ENCODE results near the gene INTS11.

INTS11 gene

DNA sequence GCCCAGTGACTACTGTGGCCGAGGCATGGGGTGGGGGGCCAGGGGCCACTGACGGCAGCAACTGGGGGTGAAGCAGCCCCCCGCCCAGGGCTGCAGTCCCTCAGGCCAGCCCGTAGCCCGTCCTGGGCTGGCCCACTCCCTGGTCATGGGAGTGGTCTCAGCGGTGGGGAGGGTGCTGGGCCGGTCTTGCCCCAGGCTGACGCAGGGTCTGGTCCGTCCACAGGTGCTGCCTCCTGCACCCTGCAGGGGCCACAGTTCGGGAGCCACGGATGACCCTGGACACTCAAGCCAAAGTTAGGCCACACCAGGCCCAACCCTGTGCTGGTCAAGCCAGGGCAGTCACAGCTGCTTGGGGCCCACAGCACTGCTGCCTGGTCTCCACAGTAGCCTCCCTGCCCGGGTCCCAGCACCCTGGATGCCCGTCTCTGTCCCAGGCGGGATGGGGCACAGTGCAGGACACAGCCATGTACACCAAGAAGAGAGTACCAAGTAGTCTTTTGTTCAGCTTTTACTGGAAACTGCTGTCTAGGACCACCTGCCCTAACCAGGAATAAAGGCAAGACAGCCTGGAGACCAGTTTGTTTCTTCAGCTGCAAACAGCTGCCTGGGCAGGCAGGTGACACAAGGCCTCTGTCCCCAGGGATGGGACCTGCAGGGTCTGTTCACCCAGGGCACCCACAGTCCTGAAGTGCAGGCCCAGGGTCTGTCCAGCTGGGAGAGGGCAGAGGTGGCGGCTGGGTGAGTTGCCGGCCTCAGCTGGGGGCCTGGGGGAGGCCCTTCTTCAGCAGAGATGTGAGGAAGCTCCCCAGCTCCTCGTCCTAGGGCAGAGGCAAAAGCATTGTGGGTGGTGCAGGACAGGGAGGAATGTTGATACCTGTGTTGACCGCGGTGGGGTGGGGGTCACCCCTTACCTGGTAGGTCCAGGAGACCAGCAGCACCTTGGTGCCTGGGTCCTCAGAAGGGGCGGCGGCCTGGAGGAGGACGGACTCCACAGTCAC, 13.1 kb downstream of the INTS11 start:
- DNase-seq = no peak

DNA sequence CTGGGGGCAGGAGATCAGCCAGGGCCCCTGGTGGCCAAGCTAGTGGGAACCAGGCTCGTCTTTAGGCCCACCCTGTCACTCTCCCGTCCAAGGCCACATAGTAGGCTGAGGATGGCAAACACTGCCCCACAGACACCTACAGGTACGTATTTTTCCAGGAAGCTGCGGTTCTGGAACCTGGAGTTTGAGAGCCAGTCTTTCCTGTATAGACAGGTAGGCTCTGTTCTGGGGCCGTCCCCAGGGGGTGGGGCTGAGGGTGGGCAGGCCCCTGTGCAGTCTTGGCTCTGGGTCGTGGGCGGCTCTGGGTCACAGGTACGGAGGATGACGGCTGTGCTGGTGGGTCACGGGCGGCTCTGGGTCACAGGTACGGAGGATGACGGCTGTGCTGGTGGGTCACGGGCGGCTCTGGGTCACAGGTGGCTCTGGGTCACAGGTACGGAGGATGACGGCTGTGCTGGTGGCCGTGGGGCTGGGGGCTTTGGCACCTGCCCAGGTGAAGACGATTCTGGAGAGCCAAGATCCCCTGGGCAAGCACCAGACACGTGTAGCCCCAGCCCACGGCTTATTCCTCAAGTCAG, 13.9 kb downstream of the INTS11 start:
- DNase-seq = no peak

DNA sequence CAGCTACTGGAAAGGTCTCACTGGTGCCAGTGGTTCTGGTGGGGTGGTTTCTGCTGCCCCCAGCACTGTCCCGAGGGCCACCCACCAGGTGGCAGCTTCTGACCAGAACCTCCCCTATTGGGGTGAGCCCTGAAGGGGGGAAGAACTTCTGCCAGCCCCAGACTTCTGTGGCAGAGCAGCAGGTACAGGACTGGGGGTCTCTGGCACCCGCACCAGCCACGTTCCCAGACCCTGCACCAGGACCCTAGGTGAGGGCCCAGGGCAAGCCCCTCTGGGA, 14.4 kb downstream of the INTS11 start:
- DNase-seq = no peak

DNA sequence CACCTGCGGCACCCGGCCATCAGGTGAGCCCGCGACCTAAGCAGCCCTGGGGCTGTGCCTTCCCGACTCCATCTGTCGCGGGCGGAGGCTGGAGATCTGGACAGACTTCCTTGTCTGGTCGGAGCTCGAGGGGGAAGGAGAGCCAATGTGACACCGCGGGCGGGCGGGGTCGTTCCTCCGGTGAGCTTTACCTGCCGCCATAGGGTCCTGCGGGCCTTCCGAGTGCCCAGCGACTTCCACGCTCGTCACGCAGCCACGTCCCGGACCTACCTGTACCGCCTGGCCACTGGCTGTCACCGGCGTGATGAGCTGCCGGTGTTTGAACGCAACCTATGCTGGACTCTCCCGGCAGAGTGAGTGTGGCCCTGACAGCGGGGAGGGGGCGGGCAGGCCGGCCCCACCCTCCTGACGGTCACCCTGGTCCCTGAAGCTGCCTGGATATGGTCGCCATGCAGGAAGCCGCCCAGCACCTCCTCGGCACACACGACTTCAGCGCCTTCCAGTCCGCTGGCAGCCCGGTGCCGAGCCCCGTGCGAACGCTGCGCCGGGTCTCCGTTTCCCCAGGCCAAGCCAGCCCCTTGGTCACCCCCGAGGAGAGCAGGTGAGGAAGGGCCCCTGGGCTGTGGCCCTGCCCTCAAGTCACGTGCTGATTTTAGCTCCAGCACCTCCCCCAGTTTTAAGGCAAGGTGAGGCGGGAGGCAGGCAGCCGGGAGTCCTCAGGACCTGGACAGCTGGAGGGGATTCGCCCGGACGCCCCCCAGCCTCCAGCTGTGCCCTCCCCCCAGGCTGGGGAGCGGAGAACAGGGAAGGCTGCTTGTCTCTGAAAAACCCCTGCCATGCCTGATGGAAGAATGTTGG, 15.0 kb downstream of the INTS11 start:
- DNase-seq = no peak

DNA sequence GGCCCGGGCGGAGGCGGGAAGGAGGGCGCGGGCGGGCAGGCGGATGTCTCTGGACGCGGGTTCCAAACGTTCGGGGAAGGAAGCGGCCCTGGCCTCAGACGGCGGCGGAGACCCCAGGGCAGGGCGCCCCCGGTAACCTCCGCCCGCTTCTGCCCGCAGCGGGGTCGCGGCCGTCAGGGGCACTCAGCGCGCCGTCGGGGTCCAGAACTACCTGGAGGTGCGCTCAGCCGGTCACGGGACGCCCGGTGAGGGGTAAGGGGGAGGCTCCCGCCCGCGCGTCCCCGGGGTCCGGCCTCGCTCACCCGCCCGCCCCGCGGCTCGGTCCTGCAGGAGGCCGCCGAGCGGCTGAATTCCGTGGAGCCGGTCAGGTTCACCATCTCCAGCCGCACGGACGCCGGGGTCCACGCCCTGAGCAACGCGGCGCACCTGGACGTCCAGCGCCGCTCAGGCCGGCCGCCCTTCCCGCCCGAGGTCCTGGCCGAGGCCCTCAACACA, 15.7 kb downstream of the INTS11 start:
- peak; percentile 40 for DNase-seq

DNA sequence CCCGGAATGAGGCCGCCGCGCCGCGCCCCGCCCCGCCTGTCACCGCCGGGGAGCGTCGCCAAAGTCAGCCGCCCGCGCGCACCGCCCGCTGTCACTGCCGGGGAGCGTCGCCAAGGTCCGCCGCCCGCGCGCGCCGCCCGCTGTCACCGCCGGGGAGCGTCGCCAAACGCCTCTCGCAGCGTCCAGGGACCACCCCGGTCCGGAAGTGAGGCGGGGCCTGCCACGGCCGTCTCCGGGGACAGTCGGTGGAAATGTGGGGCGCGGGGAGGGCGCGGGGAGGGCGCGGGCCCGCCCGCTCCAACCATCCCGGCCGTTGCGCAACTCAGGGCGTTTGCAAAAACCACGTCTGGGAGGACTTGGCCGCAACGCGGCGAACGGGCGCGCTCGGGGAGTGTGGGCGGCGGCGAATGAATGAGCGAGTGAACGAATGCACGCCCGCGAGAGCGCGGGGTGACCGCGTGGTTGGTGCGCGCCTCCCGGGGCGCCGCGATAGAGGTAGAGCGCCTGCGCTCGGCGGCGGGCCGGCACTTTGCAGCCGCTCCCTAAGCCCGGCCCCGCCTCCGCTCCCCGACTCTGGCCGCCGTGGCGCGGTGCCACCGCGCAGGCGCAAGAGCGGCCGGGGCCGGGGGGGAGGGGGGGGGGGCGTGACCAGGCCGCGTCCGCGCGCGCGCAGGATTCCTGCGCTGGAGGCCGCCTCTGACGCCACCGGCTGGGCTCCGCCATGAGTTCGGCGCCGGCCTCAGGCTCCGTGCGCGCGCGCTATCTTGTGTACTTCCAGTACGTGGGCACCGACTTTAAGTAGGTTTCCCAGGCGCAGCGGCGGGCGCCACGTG, 16.3 kb downstream of the INTS11 start, which contains the start of the genes ACAP3 and PUSL1:
Gene ACAP3, minus strand, starts transcription at position 8 of the 833 bp plus-strand sequence. CDS start 115 bp downstream, outside the sequence.
Gene PUSL1, plus strand, starts transcription at position 675 of the 833 bp plus-strand sequence. Its CDS starts 47 bp downstream, at position 722.
- DNase-seq = peak; percentile 78

DNA sequence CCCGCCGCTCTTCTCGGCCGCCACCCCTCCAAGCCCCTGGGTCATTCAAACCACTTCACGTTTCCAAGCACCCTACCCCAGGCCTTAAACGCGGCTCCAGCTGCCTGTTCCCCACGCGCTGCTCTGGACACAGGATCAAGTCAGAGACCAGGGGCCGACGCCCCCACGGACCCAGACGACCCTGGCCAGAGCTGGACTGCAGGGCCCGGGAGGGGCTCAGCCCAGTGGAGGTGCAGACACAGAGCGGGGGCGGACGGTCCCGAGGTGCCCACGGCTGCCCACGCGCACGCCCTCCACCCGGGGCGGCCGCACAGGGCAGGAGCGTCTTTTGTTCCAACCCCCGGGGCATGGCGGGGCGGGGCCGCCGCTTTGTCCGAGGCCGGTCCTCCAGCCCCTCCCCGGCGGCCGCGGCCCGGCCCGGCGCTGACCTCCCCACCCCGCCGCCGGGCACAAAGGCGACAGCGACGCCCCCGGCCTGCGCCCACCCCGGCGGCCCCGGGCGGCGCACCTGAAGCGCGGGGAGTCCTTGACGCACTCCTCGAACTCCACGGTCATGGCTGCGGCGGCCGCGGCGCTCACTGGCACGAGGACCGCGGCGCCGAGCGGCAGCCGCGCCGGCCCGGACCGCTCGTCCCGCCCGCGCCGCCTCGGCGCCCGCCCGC, 17.1 kb downstream of the INTS11 start:
- DNase-seq = peak; percentile 37

DNA sequence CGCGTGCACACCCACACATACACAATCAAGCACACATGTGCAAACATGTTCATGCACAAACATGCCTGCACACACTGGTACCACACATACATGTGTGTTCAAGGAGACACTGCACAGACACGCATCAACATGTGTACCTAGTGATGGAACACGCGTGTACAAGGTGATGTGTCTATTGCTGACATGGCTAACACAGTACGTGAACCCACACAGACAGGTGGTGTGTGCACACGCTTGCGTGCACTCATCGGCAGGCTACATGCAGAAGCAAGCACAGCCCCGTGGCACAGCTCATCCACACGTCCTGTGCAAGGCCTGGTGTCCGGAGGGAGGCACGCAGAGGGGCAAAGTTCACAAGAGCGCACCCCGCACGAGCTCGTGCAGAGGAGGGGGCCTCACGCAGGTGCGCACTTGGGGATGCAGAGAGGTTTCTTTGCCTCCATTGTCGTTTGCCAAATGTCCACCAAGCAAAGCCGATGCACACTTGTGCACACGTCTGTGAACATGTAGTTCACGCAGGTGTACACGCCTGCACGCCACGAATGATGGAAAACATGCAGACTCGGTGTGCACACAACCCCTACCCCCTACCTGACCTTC, 17.7 kb downstream of the INTS11 start:
- no peak for DNase-seq

DNA sequence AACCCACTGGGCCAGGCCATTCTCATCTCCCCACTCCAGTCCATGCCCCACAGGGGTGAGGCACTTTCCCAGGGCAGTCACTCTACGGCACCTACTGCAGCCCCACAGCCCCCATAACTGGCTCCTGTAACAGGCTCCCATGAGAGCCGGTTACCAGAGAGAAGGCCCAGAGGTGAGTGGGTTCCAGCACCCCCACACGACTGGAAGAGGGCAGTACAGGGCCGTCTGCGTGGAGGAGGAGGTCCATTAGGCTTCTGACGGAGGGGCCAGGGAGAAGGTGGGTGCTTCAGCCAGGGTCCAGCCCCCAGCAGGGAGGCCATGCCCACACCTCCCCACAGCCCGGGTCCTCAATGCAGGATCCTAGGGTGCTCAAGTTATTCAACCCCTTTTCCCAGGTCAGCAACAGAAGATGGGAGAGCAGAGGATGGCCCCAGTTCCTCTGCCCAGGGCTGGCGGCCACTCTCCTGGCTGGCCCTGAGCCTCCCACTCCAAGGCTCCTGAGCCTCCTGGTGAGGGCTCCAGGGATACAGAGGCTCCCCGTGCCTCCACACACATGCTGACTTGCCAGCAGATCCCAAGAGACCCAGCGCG, 18.3 kb downstream of the INTS11 start:
- DNase-seq = no peak

DNA sequence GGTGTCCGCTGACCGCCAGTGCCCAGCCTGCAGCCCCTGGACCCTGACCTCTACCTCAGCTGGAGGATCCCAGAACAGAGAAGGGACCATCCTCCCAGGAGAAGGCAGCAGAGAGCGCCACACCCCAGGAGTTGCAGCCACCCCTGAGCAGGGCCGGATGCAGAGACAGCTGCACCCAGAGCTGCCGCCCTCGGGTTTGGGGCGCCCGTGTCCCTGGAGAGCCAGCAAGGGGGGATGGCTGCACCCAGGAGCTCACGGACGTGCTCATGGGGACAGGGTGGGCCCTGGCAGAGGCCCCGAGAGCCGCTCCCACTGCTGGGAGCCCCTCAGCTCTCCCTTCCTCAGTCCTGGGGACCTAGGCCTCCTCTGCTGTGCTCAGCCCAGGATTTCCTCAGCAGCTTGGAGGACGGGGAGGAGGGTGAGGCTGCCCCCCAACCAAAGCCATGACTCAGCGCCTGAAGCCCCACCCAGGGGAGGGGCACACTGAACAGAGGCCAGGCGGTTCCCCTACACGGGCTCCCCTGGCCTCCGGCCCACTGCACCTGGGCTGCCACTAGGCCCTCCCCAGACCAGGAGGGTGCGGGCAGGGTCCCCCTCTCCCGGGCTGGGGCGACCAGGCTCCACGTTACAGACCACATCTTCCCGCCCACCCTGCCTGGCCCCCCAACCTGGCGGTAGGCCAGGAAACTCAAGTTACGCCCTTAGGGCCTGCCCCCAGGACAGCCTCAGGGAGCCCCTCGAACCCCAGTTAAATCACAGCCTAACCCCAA, 19.0 kb downstream of the INTS11 start:
- no peak for DNase-seq

DNA sequence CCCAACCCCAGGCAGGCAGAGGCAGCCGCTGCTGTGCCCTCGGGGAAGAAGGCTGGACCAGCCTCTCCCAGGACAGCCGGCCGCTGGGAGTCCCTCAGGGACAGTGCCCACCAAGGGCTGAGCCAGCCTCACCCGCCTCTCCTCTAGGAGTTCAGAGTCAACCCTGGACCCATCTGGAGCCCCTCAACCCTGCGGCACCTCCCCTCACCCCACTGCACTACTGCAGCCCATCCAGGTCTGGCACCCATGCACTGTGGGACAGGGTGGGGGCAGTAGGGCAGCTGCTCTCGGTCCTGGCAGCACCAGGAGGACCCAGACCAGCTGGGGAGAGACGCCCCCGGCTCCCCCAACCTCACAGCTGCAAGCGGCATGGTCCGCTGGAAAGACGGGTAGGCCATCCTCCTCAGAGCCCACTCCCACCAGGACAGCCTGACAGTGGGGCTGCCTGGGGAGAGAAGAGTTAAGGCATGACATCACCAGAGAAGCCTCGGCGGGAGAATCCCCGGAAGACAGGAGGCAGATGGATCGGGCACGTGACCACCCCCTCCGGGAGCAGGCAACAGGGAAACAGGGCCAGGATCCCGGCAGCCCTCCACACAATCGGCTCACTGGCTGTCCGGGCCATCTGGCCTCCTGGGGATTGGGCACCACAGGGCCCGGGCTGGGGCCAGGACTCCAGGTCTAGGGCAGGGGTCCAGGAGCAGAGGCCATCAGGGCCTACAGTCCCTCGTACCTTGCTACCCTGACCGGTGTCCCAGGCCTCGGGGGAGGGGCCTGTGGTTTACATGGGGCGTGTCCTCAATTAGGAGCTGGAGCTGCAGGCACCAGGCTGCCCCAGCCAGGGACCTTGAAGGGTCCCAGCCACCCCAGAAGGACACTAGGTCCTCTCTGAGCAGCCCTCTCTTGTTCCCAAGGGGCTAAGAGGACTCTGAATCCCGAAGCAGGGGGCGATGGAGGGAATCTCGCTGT, 19.8 kb downstream of the INTS11 start:
- peak; percentile 57 for DNase-seq

DNA sequence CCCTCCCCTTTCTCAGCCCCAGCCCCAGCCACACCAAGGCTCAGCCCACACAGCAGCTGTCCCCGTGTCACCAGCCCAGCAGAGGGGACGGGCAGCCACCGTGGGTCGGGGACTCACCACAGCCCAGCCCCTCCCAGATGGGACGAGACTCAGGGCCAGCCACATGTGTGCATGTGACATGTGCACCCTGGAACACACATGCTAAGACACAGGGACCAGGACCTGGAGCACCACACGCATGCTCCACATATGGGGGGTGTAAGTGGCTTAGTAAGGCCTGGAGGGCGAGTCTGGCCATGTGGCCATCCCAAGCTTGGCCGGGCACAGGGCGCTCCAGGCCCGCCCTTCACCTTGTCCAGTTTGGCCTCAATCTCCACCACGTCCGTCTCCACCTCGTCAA, 20.7 kb downstream of the INTS11 start:
- no peak for DNase-seq

DNA sequence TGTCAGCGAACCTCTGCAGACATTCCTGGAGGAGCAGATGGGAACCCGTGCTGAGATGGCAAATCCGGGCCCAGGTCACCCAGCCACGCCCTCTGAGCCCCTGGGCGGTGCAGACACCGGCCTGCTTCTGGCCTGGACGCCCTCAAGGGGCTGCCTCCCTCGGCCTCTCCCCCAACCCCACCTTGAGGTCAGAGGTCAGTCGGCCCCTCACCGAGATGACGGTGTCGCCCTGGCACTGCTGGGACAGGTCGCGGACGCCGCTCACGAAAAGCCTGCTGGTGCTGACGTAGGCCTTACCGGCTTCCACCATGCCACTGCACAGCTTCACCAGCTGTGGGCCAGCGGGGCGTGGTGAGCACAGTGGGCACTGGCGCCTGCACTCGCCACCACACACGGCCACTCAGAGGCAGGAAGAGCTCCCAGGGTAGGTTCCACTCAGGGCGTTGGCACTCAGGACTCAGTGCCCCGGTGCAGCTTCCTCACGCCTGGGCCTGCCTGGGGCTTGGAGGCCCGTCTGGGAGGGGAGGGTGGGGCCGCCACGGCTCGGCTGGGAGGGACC, 21.4 kb downstream of the INTS11 start:
- no peak for DNase-seq

DNA sequence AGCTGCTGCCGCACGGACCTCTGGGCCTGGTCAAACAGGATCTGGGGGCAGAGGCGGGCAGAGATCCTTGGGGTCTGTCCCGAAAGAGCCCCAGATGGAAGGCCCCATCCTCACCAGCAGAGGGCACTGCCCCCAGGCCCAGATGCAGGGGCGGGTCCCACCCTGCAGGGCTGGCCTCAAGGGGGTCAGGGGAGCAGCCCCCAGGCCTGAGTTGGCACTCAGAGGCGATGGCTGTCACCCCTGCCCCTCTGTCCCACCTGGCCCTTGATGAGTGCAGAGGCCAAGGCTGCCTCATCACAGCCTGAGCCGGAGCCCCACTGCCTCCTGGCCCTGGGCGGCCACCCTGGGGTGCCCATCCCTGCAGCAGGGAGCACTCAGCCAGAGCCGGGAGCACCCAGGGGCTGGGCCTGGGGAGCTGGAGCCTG, 22.4 kb downstream of the INTS11 start:
- no peak for DNase-seq

DNA sequence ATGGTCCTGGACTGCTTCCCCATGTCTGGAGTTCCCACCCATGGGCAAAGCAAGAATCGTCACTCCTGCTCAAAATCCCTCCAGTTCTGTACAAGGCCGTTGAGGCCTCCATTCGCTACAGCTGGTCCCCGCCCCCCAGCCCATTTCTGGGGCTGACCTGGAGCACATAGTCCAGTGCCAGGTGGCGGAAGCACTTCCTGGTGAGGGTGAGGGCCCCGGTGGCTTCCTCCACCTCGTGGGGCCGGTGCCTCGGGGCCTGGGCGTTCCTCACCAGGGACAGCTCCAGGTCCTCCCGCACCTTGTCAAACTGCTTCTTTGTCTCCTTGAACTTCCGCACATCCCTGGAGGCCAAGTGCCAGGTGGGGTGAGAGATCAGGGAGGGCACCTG, 24.1 kb downstream of the INTS11 start:
- DNase-seq = no peak

DNA sequence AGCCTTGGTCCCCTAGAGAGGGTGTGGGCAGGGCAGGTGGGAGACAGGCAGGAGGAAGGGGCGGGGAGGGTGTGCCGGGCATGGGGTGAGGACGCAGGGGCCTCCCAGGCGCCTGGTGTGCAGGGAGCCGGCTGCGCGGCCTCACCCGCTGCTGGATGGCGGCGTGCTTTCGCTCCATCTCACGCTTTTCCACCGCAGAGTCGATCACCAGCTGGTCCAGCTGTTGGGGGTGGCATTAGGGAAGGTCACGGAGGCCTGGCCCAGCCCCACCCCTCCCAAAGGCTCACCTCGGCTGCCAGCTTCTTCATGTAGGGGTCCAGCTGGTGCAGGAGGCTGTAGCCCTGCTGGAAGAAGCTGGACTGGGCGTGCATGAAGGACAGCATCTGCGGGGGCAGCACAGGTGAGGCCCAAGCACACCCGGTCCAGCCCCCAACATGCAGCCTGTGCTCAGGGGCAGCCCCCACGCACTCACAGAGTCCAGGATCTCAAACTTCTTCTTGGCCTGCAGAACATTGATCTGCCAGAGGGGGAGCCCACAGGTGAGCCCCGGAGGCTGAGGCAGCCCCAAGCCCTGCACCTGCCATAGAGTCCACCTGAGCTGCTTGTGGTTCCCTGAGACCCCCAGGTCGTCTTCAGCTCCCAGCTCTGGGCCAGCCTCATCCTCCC, 24.6 kb downstream of the INTS11 start:
- no peak for DNase-seq

DNA sequence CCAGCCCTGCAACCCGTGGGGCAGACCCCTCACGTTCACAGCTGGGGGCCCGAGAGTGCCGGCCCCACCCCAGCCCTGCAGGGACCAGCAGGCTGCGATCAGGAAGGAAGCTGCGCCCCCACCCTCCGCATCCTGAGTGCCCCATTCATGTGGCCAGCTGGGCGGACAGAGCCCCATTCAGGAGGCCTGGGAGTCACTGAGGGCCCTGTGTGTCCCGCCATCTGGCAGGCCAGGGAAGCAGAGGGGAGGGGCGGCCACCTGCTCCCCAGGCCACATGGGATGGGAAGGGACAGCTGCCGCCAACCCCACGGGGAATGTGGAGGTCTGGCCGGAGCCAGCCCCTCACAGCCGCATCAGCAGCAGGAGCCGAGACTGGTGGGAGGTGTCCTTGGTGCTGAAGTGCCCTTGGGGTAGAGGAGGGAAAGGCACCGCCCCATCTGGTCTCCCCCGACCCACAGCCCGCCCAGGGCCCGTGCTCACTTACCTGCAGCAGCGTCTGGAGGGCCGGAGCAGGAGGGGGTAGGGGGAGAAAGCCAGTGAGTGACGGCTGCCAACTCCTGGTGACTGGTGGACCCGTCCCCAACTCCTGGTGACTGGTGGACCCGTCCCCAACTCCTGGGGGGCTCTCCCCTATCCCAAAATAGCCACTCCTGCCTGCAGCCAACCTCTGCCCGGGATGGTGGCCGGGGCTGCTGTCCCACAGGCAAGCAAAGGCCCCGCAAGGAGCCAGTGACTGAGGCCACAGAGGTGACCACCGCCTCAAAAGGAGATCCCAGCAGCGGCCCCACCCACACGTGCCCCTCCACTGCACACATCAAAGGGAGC, 25.4 kb downstream of the INTS11 start:
- no peak for DNase-seq

Measured in NCI-H146 (cell line).